HFF-Myc (cell line): ENCODE measurements around the gene AMIGO2.

ENCODE experiments used
- DNase-seq: peaks from one replicate; pipeline ENCODE4 v3.0.0-alpha.2; 2011; ENCODE audit warnings: low read depth; ENCODE audit errors: extremely low read depth
- H3K4me3 ChIP-seq: replicated peaks from 2 replicates; pipeline ENCODE4 v1.5.1; 2011; ENCODE audit warnings: low read depth, mild to moderate bottlenecking, control low read depth, low read length
- CTCF ChIP-seq: IDR thresholded peaks from 2 replicates; pipeline ENCODE4 v1.5.1; 2012; ENCODE audit warnings: mild to moderate bottlenecking, low read depth, low read length, control low read depth; ENCODE audit errors: missing control alignments

The AMIGO2 gene

GRCh38 chr12:47098099-47098498 is 18.3 kb upstream of the AMIGO2 start:
- TF ChIP-seq CTCF = no peak
- no peak overlapping the region for H3K4me3 ChIP-seq
- DNase-seq = no peak

- TF ChIP-seq CTCF = no peak
- no peak for DNase-seq
- H3K4me3 ChIP-seq = no peak overlapping the region
Observed at GRCh38 chr12:47097276-47097896, 17.6 kb upstream of the AMIGO2 start.

GRCh38 chr12:47095446-47096236 is 15.9 kb upstream of the AMIGO2 start:
- H3K4me3 ChIP-seq = no peak overlapping the region
- TF ChIP-seq CTCF = no peak
- DNase-seq = no peak

- no peak overlapping the region for H3K4me3 ChIP-seq
- TF ChIP-seq CTCF = no peak
- DNase-seq = no peak
Observed at GRCh38 chr12:47094804-47095203, 15.0 kb upstream of the AMIGO2 start.

- no peak overlapping the region for H3K4me3 ChIP-seq
- no peak for TF ChIP-seq CTCF
- no peak for DNase-seq
Observed at GRCh38 chr12:47091009-47091408, 11.2 kb upstream of the AMIGO2 start.

- H3K4me3 ChIP-seq = no peak overlapping the region
- TF ChIP-seq CTCF = no peak
- DNase-seq = no peak
Observed at GRCh38 chr12:47088021-47088944, 8.5 kb upstream of the AMIGO2 start.
